Thymus (tissue), 11 donors: Measurements from ENCODE around the gene GRID1. TPM values are rescaled to one million over a fixed set of nuclear protein-coding genes. Genes with fewer than 3 reads are reported as not detected.
A peak's percentile ranks its signal among the peaks of the same experiment; 100 is the strongest.

Experiments used
- DNase-seq, 9 donors: peaks; one replicate each; pipeline ENCODE4 v3.0.0-alpha.2; 2013; ENCODE audit warnings: low spot score in 9 of 9, low read depth in 6 of 9, missing footprints in 1 of 9
- H3K27ac ChIP-seq, 2 donors: one replicate each; pipeline ENCODE4 v1.5.1; 2013; ENCODE audit warnings: control low read depth in 1 of 2, low read depth in 1 of 2, low read length in 1 of 2, mild to moderate bottlenecking in 1 of 2, moderate library complexity in 1 of 2
- H3K27me3 ChIP-seq, 2 donors: one replicate each; pipeline ENCODE4 v1.5.1; 2013; ENCODE audit warnings: low read length in 1 of 2; ENCODE audit not compliant: control insufficient read depth in 2 of 2, insufficient read depth in 1 of 2
- H3K36me3 ChIP-seq, 2 donors: one replicate each; pipeline ENCODE4 v1.5.1; 2013; ENCODE audit warnings: low read length in 1 of 2, mild to moderate bottlenecking in 1 of 2, moderate library complexity in 1 of 2; ENCODE audit not compliant: control insufficient read depth in 2 of 2, insufficient read depth in 2 of 2
- H3K4me1 ChIP-seq, 2 donors: one replicate each; pipeline ENCODE4 v1.5.1; 2013; ENCODE audit warnings: low read length in 2 of 2; ENCODE audit not compliant: control insufficient read depth in 2 of 2, insufficient read depth in 2 of 2
- H3K4me3 ChIP-seq, 2 donors: one replicate each; pipeline ENCODE4 v1.5.1; 2013; ENCODE audit warnings: low read length in 2 of 2, control low read depth in 1 of 2, mild to moderate bottlenecking in 1 of 2
- H3K9me3 ChIP-seq, 2 donors: one replicate each; pipeline ENCODE4 v1.5.1; 2013; ENCODE audit warnings: low read length in 1 of 2, mild to moderate bottlenecking in 1 of 2; ENCODE audit not compliant: control insufficient read depth in 2 of 2, insufficient read depth in 1 of 2
- WGBS: extraction: QIAGEN DNeasy Blood & Tissue Kit; methylation state at CpG from one replicate; pipeline ENCODE4 v1.1.7; 2013; 5-methylcytosine and 5-hydroxymethylcytosine counted together
- polyA plus RNA-seq: library from polyadenylated mRNA; stranded (reverse); fragments of 200-250 nt; gene quantifications from one replicate; pipeline ENCODE4 v1.2.3, GENCODE V29; 2013
- total RNA-seq: library from RNA; stranded (reverse); fragments of 120-200 nt; gene quantifications from one replicate; pipeline ENCODE4 v1.2.4, GENCODE V29; 2013
- donor health status: healthy.

The GRID1 gene
- total and polyA plus RNA-seq, 2 donors: 0.33 to 0.46 TPM

DNA sequence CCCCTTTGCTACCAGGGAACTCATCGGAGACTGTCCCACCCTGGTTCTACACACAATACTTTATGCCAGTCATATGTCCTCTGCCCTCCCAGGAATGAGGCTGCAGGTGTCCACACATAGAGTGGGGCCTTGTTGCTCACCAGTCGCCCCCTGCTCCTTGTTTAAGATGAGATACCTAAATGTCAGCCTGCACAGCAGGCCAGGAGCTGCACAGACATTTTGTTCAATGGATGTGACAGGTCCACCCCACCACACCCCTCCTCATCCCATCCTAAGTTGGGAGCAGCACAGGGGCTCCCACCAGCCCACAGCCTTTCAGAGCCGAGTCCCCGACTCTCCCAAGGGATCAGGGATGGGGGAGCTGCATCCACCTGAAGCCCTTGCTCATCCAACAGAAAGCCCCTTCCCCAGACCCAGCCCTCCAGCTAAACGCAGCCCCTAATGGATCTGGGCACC lies 6.2 kb upstream of the GRID1 start:
- no peaks in the 10 kb centered on the region for H3K9me3 ChIP-seq
- no peak overlapping the region for H3K4me3 ChIP-seq
- 96% methylated on average over 5 of the region's 5 CpGs for WGBS
- H3K36me3 ChIP-seq: no peaks in the 10 kb centered on the region
- H3K27me3 ChIP-seq: peaks cover 27 to 83% of the 10 kb centered on the region in 2 donors
- DNase-seq: no peak
- no peak overlapping the region for H3K27ac ChIP-seq
- peaks cover 3% of the 10 kb centered on the region in 2 donors for H3K4me1 ChIP-seq

DNA sequence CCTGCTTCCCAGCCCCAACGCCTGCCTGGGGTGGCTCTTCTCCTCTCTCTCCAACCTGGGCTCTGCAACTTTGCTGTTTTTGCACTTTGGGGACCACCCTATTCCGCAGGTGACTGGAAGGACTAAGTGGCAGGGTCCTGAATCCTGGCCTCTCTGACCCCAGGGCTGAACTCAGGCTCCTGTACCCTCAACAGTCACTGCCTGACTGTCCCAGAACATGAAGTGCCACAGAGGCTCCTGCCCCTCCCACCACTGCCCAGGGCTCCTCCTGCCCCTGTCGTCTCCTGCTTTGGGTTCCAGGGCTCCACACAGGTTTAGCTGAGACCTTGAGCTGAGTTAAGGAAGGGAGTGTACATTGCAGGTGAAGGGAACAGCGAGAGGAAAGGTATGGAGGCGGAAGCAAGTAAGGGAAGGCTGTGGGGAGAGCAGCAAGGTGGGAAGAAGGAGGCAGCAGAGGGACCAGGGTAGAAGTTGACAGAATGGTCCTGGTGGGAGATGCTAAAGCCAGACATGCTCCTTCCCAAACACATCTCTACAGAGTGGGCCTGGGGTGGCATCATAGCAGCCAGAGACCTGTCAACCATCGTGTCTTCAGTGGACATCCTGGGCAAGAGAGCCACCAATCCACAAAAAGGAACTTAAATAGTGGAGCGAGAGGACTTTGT lies 5.7 kb upstream of the GRID1 start:
- DNase-seq: no peak
- Histone ChIP-seq H3K4me3 (no peak overlapping the region), H3K9me3 (no peaks in the 10 kb centered on the region), H3K27ac (no peak overlapping the region), H3K36me3 (no peaks in the 10 kb centered on the region), H3K4me1 (peaks cover 3 to 4% of the 10 kb centered on the region in 2 donors), H3K27me3 (peaks cover 31 to 83% of the 10 kb centered on the region in 2 donors)
- WGBS: 77% methylated on average over 7 of the region's 7 CpGs

DNA sequence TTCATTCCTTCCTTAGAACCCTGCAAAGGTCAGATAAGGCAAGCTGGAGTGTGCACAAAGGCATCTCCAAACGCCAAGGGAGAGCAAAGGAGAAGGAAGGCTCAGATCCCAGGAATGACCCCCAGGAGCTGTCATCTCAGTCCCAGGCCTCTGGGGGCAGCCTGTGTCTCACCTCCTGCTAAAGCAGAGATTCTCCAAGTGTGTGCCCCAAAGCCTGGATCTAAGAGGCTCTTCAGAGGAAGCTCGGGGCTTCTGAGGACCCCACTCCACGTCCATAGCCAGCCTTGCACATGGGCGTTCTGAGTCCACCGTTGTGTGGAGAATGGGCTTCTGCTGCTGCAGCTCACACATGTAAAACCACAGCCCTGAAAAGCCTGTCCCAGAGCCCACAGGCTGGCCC lies 5.1 kb upstream of the GRID1 start:
- H3K9me3 ChIP-seq: no peaks in the 10 kb centered on the region
- WGBS: 91% methylated on average over 5 of the region's 5 CpGs
- no peaks in the 10 kb centered on the region for H3K36me3 ChIP-seq
- H3K4me3 ChIP-seq: no peak overlapping the region
- DNase-seq: no peak
- peaks cover 32 to 83% of the 10 kb centered on the region in 2 donors for H3K27me3 ChIP-seq
- no peak overlapping the region for H3K27ac ChIP-seq
- H3K4me1 ChIP-seq: peaks cover 2 to 4% of the 10 kb centered on the region in 2 donors

DNA sequence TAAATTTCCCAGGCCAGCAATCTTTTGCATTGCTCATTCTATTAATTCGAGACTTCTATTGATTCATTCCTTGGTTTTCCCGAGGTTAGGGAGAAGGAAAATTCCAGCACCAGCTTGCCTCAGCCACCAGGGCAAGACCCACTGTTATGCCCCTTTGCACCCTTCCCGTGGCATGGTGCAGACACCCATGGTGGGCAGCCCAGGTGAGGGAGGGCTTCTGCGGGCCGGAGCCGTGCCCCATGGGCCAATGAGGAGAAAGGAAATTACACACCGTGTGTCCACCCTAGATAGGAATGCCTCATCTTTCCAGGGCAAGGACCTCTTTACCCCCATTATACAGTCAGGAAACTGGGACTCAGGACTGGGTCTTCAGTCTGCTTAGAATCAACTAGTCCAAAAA lies 4.5 kb upstream of the GRID1 start:
- no peak for DNase-seq
- no peak overlapping the region for H3K4me3 ChIP-seq
- H3K36me3 ChIP-seq: no peaks in the 10 kb centered on the region
- no peaks in the 10 kb centered on the region for H3K9me3 ChIP-seq
- peaks cover 2 to 4% of the 10 kb centered on the region in 2 donors for H3K4me1 ChIP-seq
- H3K27ac ChIP-seq: no peak overlapping the region
- 91% methylated on average over 7 of the region's 7 CpGs for WGBS
- H3K27me3 ChIP-seq: peaks cover 37 to 79% of the 10 kb centered on the region in 2 donors

DNA sequence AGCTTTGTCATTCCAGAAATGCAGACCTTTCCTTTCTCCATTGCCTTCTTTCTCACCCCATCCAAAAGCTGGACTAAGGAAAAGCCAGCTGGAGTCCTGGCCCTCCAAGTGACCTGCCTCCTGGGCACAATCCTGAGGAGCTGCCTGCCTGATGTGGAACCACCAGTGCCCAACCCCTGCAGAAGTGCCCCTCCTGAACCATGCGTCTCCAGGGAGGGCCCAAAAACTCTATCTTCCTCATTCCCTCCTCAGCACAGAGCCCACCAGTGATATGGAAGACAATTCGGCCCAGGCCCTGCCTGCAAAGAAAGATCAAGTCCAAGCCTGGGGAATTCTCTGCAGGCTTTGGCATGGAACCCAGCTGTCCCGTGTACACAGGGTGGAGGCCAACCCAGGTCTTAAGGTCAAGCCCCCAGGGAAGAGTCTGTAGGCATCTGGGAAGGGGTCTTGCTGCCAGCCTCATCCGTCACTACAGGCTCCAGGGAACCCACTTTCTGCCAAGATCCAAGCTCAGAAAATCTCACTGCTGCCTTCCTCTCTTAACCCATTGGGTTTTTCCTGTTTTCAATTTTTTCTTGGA lies 3.5 kb upstream of the GRID1 start:
- Histone ChIP-seq H3K9me3 (no peaks in the 10 kb centered on the region), H3K36me3 (no peaks in the 10 kb centered on the region), H3K4me1 (peaks cover 2 to 4% of the 10 kb centered on the region in 2 donors), H3K27ac (no peak overlapping the region), H3K4me3 (no peak overlapping the region), H3K27me3 (peaks cover 47 to 84% of the 10 kb centered on the region in 2 donors)
- DNase-seq: no peak
- WGBS: 95% methylated on average over 4 of the region's 4 CpGs

DNA sequence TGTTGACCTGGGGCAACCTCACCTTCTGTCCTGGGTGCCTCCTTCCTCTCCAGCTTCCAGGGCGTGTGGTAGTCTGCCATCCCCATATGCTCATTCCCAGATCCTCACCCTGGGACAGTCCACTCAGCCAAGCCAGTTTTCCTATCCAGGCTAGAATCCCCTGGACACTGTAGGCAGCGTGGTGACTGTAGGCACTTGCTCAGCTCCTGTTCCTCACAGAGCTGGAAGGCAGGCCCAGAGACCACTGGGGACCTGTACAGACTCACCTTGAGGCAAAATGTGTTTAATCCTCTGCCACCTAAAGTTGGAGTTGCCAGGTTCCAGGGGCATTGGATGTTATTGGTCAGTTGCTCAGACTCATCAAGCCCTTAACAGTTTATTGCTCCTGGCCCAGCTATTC lies 2.4 kb upstream of the GRID1 start:
- H3K27ac ChIP-seq: no peak overlapping the region
- no peaks in the 10 kb centered on the region for H3K36me3 ChIP-seq
- H3K9me3 ChIP-seq: no peaks in the 10 kb centered on the region
- 92% methylated on average over 2 of the region's 2 CpGs for WGBS
- H3K27me3 ChIP-seq: peaks cover 58 to 86% of the 10 kb centered on the region in 2 donors
- no peak for DNase-seq
- no peak overlapping the region for H3K4me3 ChIP-seq
- peaks cover 2 to 4% of the 10 kb centered on the region in 2 donors for H3K4me1 ChIP-seq

DNA sequence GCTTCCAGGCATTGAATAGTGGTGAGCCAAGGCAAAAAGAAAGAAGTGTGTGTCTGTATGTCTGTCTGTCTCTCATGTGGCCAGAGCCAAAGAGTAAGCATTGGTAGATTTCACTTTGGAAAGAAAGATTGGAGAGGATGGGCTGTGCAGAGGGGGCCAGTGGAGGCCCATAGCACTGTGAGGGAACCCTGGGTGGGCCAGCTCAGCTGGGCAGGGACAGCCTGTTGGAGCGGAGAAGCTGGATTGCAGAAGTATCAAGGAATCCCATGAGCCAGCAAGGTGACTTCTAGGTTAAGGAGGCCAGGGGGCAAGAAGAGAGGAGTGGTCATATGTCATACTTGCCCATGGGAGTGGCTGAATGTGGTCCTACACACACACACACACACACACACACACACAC lies 1.5 kb upstream of the GRID1 start:
- no peaks in the 10 kb centered on the region for H3K9me3 ChIP-seq
- peaks cover 67 to 89% of the 10 kb centered on the region in 2 donors for H3K27me3 ChIP-seq
- no peak overlapping the region for H3K4me3 ChIP-seq
- WGBS: 95% methylated on average over 1 of the region's 1 CpG
- no peaks in the 10 kb centered on the region for H3K36me3 ChIP-seq
- H3K27ac ChIP-seq: no peak overlapping the region
- DNase-seq: no peak
- H3K4me1 ChIP-seq: peaks cover 2 to 4% of the 10 kb centered on the region in 2 donors

DNA sequence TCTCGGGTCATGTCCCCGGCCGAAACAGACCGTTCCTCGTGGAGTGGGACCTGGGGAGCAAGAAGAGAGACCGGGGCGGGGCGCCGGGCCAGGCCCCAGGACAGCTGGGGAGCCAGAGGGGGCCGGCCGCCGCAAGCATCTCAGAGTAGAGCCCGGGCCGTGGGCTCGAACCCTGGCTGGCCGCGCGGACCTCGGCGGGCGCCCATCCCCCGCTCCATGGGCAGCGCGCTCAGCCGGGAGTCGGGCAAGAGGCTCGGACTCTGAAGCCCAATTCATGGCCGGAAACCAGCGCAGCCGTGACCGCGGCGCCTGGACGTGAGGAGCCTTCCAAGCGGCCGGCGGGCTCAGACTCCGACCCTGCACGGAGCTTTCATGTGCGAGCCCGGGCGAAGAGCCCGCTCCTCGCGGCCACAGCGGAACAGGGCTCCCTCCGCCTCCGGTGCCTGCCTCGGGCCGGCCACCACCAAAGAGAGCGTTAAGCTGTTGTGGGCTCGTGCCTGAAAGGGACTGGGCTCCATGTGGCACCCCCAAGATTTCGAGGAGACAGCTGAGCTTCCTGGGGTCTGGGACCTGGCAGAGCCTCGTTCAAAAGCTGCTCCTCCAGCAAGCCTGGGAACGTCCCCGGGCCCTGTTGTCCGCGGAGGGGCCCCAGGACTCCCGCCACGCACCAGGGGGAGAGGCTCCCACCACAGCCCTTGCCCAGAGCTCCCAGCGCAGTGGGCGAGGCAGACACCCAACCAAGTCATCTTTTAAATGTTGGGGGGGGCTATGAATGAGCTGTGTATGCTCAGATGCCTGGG lies 757 bp upstream of the GRID1 start:
- DNase-seq: no peak
- Histone ChIP-seq H3K36me3 (no peaks in the 10 kb centered on the region), H3K27ac (no peak overlapping the region), H3K4me1 (peaks cover 2 to 4% of the 10 kb centered on the region in 2 donors), H3K9me3 (no peaks in the 10 kb centered on the region), H3K4me3 (peak overlapping the region in 1 of 2 donors; percentile 45), H3K27me3 (peaks cover 74 to 89% of the 10 kb centered on the region in 2 donors)
- WGBS: 8% methylated on average over 62 of the region's 62 CpGs

DNA sequence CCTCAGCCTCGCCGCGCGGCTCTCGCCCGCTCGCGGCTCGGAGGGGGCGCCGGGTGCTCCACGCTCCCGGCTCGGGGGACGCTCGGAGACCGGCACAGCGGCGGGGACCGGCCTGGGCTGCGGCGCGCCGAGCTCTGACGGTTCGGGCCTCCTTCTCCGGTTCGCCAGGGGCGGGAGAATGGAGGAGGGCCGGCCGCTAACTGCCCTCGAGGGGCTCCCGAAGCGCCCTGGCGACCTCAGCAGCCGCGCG lies 232 bp upstream of the GRID1 start:
- no peaks in the 10 kb centered on the region for H3K9me3 ChIP-seq
- no peak overlapping the region for H3K27ac ChIP-seq
- H3K36me3 ChIP-seq: no peaks in the 10 kb centered on the region
- peak overlapping the region in 1 of 2 donors; percentile 45 for H3K4me3 ChIP-seq
- DNase-seq: peak in 1 of 9 donors; percentile 4
- WGBS: 2% methylated on average over 38 of the region's 38 CpGs
- H3K4me1 ChIP-seq: peaks cover 2 to 4% of the 10 kb centered on the region in 2 donors
- H3K27me3 ChIP-seq: peaks cover 76 to 89% of the 10 kb centered on the region in 2 donors
